NCI-H510A (cell line): ENCODE results near the gene PPM1B.
A peak's percentile ranks its signal among the peaks of the same experiment; 100 is the strongest.
"Not testable (repeated sequence)": the region's sequence is repeated elsewhere in the genome, so short reads cannot be mapped to it uniquely, and the experiment has no call there.

Experiments
- DNase-seq: peaks from one replicate; lab custom pipeline; 2025; lab: John Stamatoyannopoulos, UW

Gene PPM1B

DNA sequence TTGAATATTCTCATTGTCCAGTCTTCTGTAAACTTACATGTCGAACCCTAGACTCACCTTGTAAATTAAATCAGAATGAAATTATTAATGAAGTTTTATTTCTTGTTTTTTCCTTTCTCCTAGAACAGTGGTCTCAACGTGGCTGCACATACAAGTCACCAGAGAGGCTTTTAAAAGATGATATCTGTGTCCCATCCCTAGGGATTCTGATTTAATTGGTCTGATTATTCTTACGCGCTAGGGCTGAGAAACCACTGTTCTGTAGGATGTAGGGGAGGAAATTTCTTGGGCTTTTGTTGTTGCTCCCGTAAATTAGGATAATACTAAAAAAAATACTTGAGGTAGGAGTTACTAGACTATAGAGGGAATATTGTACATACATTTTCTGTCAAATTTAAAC, 32.1 kb downstream of the PPM1B start:
- no peak for DNase-seq

DNA sequence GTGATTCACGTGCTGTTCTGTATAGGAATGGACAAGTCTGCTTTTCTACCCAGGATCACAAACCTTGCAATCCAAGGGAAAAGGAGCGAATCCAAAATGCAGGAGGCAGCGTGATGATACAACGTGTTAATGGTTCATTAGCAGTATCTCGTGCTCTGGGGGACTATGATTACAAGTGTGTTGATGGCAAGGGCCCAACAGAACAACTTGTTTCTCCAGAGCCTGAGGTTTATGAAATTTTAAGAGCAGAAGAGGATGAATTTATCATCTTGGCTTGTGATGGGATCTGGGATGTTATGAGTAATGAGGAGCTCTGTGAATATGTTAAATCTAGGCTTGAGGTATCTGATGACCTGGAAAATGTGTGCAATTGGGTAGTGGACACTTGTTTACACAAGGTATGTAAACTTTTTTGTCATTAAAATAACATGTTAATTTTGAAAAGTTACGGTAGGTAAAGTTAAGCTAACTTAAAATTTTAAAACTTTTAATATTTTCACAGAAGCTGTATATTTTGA, 33.0 kb downstream of the PPM1B start:
- DNase-seq = no peak

DNA sequence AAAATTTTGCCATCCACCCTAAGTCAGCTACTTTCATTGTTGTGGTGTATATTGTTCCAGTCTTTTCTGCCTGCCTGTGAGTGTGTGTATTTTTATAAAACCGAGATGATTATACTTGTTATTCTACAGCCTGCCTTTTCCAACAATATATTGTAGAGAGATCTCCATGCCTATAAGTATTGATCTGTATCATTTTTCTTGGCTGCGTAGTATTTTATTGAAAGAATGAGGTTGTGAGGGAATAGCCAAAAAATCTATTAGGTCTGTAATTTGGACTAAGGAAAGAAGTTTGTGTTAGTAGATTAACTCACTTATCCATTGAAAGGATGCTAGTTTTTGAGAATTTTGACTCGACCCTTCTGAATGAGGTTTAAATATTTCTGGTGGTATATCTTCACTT, 34.9 kb downstream of the PPM1B start:
- no peak for DNase-seq

DNA sequence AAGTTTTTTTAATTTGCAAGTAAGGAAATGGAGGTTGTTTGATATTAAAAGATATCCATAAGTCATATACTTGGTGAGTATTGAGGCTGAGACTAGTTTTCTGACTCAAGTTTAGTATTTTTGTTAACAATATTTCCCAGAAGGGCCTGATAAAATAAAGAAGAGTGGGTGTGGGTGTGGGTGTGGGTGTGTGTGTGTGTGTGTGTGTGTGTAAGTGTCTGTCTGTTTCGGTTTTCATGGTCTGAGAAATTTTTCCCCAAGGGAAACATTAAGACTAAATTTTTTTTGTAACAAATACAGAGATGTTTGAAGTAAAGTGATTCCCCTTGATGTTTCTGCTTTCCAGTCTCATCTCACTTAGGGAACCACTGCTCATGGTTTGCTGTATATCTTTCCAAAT, 36.5 kb downstream of the PPM1B start:
- DNase-seq = no peak

GRCh38 chr2:44207102-44207501, 38.4 kb downstream of the PPM1B start:
- DNase-seq = no peak

DNA sequence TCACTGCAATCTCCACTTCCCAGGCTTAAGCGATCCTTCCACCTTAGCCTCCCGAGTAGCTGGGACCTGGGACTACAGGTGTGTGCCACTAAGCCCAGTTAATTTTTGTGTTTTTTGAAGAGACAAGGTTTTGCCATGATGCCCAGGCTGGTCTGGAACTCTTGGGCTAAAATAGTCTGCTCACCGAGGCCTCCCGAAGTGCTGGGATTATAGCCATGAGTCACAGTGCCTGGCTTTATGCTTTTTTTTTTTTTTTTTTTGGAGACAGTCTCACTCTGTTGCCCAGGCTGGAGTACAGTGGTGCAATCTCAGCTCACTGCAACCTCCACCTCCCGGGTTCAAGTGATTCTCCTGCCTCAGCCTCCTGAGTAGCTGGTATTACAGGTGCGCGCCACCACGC, 39.0 kb downstream of the PPM1B start:
- DNase-seq = not testable (repeated sequence)

GRCh38 chr2:44210362-44210761, 41.7 kb downstream of the PPM1B start:
- no peak for DNase-seq

DNA sequence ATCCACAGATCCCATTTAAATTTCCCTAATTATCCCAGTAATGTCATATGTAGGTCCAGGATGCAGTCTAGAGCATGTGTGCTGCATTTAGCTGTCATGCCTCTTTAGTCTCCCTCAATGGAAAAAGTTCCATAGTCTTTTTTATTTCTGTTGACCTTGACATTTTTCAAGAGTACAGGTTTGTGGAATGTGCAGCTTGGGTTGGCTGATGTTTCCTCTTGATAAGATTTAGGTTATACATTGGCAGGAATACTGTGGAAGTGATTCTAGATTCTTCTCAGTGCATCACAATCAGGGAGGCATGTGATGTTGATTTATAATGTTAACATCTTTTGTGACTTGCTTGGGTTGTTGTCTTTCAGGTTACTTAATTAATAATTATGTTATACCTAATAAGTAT, 42.5 kb downstream of the PPM1B start:
- no peak for DNase-seq

- DNase-seq = no peak
Measured at GRCh38 chr2:44212302-44212701, 43.6 kb downstream of the PPM1B start.

- no peak for DNase-seq
Measured at GRCh38 chr2:44215827-44216226, 47.2 kb downstream of the PPM1B start.

- DNase-seq = no peak
Measured at GRCh38 chr2:44218771-44219170, 50.1 kb downstream of the PPM1B start.

DNA sequence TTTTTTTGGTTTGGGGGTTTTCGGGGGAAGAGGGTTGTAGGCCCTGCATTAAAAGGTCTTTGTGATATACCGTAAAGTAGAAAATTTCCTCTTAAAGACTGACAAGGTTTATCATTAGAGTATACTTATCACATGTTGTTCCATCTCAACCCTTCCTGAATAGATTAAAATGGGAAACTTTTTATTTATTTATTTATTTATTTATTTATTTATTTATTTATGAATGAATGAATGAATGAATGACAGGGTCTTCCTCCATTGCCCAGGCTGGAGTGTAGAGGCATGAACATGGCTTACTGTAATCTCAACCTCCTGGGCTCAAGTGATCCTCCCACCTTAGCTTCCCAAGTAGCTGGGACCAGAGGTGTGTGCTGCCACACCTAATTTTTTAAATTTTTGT, 58.1 kb downstream of the PPM1B start:
- no peak for DNase-seq

GRCh38 chr2:44230378-44230777, 61.7 kb downstream of the PPM1B start:
- no peak for DNase-seq

GRCh38 chr2:44233450-44234128, 64.9 kb downstream of the PPM1B start:
- DNase-seq = no peak

- DNase-seq = no peak
Measured at GRCh38 chr2:44237221-44237620, 68.5 kb downstream of the PPM1B start.

DNA sequence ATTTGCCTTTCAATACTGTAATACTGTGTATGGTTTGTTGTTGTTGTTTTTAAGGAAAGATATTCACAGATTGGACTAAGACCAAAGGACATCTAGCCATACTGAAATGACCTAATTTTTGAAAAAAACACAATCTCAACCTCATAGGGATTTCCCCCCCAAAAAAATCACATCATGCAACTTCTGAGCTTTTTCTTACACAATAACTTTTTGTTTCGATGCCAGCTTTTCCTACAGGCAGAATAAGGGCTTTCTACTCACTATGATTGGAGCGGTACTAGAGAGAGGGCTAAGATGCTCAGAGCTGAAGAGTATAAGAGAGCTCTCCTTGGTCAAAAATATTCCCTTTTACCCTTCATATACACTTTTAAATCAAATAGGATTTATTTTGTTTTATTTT, 74.2 kb downstream of the PPM1B start:
- DNase-seq = no peak

GRCh38 chr2:44244135-44244871, 75.6 kb downstream of the PPM1B start:
- DNase-seq = peak; percentile 18

DNA sequence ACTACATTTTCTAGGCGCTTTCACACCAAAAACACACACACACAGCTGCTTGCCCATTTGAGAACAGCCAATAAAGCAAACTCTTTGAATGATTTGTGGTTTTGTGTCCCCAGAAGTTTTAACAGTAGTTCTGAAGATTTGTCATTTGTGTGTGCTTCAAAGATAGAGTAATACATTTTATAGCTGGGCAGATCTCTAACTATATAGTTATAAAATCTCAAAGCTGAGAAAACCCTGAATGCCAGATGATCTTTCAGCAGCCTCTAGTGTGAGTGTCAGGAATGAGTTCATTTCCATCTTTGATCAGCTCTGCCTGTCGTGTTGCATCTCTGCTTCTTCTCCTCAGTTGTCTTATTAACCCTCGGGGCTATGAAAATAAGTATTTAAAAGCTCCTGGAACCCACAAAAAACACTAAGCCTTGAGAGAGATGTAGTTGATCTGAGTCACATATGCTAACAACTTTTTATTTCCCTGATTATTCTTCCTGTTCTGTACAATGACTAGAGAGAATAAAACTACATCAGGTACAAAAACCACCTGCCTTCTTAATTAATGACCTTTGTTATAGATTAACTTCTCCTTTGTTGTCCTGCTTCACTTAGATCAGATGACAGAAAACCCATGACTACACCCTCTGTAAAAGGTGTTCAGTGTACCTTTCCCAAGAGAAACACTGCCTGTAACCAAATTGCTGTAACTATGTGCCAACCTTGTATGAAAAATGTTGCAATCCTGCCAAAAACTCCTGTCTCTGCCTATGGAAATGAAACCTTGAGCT, 76.6 kb downstream of the PPM1B start:
- DNase-seq = no peak

DNA sequence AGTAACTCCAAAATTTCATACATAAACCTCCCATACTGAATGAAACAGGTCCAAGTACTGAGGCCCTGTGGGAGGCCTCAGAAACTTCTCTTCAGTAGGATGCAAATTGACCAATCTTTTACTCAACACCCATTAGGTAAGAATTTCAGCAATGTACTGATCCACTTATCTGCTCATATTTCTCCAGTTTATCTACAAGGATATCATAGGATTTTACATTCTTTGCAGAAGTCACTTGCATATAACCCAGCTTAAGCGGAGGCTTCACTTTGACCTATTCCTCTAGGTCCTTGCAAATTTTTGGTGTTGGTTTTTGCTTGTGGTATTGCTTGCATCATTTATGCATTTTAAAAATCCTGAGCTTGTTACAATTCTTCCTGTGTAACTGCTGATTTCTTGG, 77.8 kb downstream of the PPM1B start:
- no peak for DNase-seq

DNA sequence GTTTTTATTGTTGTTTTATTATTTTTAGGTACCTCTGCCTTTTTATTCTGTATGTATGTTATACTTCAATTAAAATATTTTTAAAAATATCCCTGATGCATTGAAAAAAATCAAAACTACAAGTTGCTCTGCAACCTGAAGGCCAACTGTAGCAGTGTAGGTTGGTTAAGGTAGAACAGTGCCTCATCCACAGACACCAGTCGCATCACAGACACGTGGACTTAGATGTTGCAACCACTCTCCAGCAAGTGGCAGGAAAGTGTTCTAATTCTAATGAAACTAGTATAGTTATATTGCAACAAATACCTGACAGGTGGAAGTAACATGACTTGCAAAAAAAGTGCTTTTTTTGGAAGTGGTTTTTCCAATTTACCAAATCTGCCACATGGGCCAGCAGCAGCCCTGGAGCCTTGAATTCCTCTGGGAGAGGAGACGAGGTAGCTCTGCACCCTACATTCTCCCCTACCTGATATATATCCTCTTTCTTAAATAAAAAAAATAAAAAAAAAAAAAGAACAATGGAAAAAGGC, 78.2 kb downstream of the PPM1B start:
- DNase-seq = no peak

DNA sequence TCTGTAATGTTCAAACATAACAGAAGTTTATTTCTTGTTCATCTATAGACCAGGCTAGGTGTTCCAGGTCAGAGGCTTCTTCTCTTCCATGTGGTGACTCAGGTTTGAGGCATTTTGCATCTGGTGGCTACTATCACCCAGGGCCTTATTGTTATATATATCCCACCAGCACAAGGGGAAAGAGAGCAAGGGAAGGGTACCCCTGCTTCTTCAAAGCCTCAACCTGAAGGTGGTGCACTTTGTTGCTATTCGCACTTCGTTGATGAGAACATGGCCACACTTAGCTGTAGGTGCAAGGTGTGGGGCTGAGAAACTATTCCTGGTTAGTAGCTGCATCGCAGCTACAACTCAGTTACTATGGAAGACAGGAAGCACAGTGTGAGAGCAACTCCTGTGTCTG, 79.2 kb downstream of the PPM1B start:
- DNase-seq = no peak

- DNase-seq = not testable (repeated sequence)
Measured at GRCh38 chr2:44249269-44249668, 80.6 kb downstream of the PPM1B start.

DNA sequence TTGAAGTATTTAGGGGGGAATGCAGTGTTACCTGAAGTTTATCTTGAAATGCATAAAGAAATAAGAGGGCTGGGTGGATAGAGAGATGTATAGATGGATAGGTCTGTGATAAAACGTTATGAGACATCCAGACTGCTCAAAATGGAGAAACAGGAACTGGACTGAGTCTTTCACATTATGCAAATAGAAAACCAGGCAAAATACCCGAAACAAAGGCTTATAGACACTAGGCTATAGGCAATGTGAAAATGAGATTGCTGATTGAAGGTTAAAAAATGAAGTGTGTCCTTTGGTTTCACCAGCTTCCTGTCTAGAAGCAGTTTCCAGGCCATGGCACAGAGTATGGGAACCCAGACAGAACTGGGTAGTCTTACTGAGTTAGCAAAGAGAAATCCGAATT, 81.7 kb downstream of the PPM1B start:
- no peak for DNase-seq
